ENCODE results near the gene TRIP12.
"Not testable (repeated sequence)": the region's sequence is repeated elsewhere in the genome, so short reads cannot be mapped to it uniquely, and the experiment has no call there.

TRIP12 gene

DNA sequence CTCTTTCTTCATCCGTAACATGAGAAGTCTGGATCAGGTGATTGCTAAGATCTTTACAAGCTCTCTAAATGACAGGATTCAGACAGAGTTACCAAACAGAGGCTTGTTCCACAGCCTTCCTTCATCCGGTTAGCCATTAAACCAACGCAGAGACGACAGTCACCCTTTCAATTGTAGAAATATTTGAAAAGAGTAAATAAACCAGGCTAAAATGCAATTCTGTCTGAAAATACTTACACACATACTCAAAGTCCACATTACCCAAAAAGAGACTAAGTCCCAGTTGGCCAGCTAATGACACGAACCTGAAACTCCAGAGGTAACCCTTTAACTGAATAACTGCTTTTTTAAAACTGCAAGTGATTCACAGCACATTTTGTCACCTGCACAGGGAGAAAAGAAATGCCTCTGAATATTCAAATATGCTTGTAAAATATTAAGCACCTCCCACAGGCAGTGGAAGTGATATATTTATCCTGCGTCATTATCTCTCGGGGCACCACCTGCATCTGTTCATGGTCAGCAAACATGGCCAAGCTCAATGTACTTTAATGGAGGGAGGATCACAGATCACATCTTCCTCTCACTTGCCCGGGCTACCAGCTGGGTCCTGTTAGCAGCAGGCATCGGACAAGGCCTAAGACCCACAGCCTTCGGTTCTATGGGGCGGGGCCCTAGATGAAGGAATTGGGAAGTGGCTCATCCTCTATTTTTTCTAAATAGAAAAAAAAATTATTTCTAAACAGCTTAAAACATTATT, 168.7 kb downstream of the TRIP12 start:
- no peak overlapping the region for H2AFZ ChIP-seq (ENCODE audit: low read depth, low read length)
- no peaks in the 10 kb centered on the region for H4K20me1 ChIP-seq (ENCODE audit: insufficient read depth, low read length)
- H3K4me2 ChIP-seq (ENCODE audit: low read length): no peak overlapping the region

DNA sequence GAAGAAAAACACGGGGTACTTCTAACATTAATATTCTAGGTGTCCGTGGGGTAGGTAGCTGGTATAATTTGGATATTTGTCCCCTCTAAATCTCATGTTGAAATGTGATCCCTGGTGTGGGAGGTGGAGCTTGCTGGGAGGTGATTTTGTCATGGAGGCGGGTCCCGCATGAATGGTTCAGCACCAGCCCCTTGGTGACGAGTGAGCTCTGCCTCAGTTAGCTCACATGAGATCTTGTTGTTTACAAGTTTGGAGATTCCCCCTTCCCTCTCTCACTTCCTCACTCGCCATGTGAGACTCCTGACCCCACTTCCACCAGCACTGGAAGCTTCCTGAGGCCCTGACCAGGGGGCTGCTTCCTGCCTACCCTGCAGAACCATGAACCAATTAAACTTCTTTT, 172.0 kb downstream of the TRIP12 start:
- no peaks in the 10 kb centered on the region for H3K9me3 ChIP-seq (ENCODE audit: insufficient read depth, low read length)
- no peak overlapping the region for H2AFZ ChIP-seq (ENCODE audit: low read depth, low read length)
- H3K27me3 ChIP-seq (ENCODE audit: low read depth, low read length): no peaks in the 10 kb centered on the region
- H3K36me3 ChIP-seq (replicated peaks; ENCODE audit: low read depth, low read length): no peaks in the 10 kb centered on the region
- H3K27ac ChIP-seq (ENCODE audit: low read length): no peak overlapping the region
- no peak overlapping the region for H3K4me3 ChIP-seq (ENCODE audit: low read length)
- no peaks in the 10 kb centered on the region for H4K20me1 ChIP-seq (ENCODE audit: insufficient read depth, low read length)
- TF ChIP-seq EZH2phosphoT487 (IDR thresholded peaks at IDR 0.05; ENCODE audit: low read depth) (no peak), CTCF (IDR thresholded peaks at IDR 0.05; ENCODE audit: low read depth, low read length) (no peak)
- no peaks in the 10 kb centered on the region for H3K79me2 ChIP-seq (ENCODE audit: low read length)
- peaks cover 4% of the 10 kb centered on the region for H3K4me1 ChIP-seq (ENCODE audit: low read length)
- no peak overlapping the region for H3K4me2 ChIP-seq (ENCODE audit: low read length)
- no peak overlapping the region for H3K9ac ChIP-seq (ENCODE audit: low read length)

More for the DNA sequence above, 168.7 kb downstream of the TRIP12 start:
- no peaks in the 10 kb centered on the region for H3K27me3 ChIP-seq (ENCODE audit: low read depth, low read length)
- no peak for TF ChIP-seq CTCF (IDR thresholded peaks at IDR 0.05; ENCODE audit: low read depth, low read length)
- no peak for TF ChIP-seq EZH2phosphoT487 (IDR thresholded peaks at IDR 0.05; ENCODE audit: low read depth)
- H3K4me1 ChIP-seq (ENCODE audit: low read length): peaks cover 4% of the 10 kb centered on the region
- H3K9ac ChIP-seq (ENCODE audit: low read length): no peak overlapping the region
- no peaks in the 10 kb centered on the region for H3K9me3 ChIP-seq (ENCODE audit: insufficient read depth, low read length)
- no peaks in the 10 kb centered on the region for H3K79me2 ChIP-seq (ENCODE audit: low read length)
- no peak overlapping the region for H3K27ac ChIP-seq (ENCODE audit: low read length)
- H3K36me3 ChIP-seq (replicated peaks; ENCODE audit: low read depth, low read length): no peaks in the 10 kb centered on the region
- H3K4me3 ChIP-seq (ENCODE audit: low read length): no peak overlapping the region

DNA sequence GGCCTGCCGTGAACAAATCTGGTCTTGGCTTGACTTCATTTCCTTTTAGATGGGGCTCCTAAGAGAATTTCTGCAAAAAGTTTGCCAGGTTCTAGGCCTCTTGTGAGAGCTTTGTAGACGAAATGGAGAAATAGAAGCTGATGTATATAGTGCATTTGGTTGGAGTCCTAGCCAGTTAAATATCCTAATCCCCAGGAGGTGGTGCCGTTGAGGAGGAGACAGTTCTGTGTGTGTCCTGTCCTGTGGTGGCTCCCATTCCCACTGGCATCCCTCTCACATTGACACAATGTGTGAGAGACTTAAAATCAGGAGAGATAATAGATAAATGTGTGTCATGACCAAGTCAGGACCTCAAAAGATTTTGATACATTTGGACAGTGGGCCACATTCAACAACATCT, 172.9 kb downstream of the TRIP12 start:
- H3K4me2 ChIP-seq (ENCODE audit: low read length): no peak overlapping the region
- H3K27me3 ChIP-seq (ENCODE audit: low read depth, low read length): no peaks in the 10 kb centered on the region
- H3K9me3 ChIP-seq (ENCODE audit: insufficient read depth, low read length): no peaks in the 10 kb centered on the region
- no peak overlapping the region for H3K9ac ChIP-seq (ENCODE audit: low read length)
- no peak overlapping the region for H2AFZ ChIP-seq (ENCODE audit: low read depth, low read length)
- H3K4me1 ChIP-seq (ENCODE audit: low read length): peaks cover 4% of the 10 kb centered on the region
- no peak overlapping the region for H3K4me3 ChIP-seq (ENCODE audit: low read length)
- H3K27ac ChIP-seq (ENCODE audit: low read length): no peak overlapping the region
- TF ChIP-seq CTCF (IDR thresholded peaks at IDR 0.05; ENCODE audit: low read depth, low read length) (no peak), EZH2phosphoT487 (IDR thresholded peaks at IDR 0.05; ENCODE audit: low read depth) (no peak)
- H3K79me2 ChIP-seq (ENCODE audit: low read length): no peaks in the 10 kb centered on the region
- H3K36me3 ChIP-seq (replicated peaks; ENCODE audit: low read depth, low read length): no peaks in the 10 kb centered on the region
- H4K20me1 ChIP-seq (ENCODE audit: insufficient read depth, low read length): no peaks in the 10 kb centered on the region

GRCh38 chr2:229742691-229743090, 179.1 kb downstream of the TRIP12 start:
- not testable (repeated sequence) for H3K27me3 ChIP-seq (ENCODE audit: low read depth, low read length); H3K4me1 ChIP-seq (ENCODE audit: low read length); H3K36me3 ChIP-seq (replicated peaks; ENCODE audit: low read depth, low read length); H3K4me3 ChIP-seq (ENCODE audit: low read length); H3K9me3 ChIP-seq (ENCODE audit: insufficient read depth, low read length); H4K20me1 ChIP-seq (ENCODE audit: insufficient read depth, low read length); H3K9ac ChIP-seq (ENCODE audit: low read length); H3K79me2 ChIP-seq (ENCODE audit: low read length); H3K4me2 ChIP-seq (ENCODE audit: low read length); H2AFZ ChIP-seq (ENCODE audit: low read depth, low read length); H3K27ac ChIP-seq (ENCODE audit: low read length)

Data from OCI-LY3 (cell line).